Measurements from ENCODE around the gene TSPAN9.
A peak's percentile ranks its signal among the peaks of the same experiment; 100 is the strongest.

Gene TSPAN9

DNA sequence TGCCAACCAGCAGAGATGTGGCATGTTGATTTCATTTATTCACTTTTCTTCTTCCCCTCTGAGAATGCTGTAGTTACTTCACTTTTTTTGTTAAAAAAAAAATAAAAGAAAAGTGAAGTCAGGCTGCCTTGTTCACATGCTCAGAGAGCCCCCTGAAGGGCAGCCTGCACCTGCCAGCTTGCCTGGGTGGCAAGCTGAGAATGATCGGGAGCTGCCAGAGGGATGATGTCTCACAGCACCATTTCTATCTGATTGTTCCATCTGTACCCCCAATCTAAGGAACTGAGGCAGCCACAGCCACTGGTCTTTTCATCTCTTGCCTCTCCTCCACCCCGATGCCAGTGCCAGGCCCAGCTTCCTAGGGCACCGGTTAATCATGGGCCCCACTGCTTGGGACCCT is 118.2 kb downstream of the TSPAN9 start:
- no peak for DNase-seq

DNA sequence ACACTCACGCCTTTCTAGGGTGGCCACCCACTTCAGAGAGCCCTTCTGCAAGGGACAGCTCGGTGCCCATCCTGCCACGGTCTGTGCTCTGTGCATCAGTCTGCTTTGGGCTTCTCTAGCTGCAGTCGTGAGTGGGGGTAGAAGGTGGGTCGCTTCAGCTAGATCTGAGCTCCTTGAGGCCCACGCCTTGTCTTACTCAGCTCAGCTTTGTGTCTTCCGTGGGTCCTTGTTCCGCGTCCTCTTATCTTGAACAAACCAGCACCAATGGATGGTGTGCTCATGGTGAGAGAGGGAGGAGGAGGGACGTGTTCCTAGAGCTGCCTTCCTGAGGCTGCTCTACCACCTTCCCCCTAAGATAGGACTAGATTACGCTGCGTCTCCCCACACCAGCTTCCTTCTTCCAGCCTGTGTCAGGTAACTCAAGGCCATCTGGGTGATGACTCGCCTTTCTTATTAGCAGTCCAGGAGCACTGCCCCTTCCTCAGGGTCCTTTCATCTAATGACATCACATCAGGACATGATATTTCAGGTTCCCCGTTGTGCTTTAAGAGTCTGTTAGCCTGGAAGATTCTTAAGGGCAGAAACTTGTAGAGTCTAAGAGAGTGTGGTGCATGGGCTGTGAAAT is 118.8 kb downstream of the TSPAN9 start:
- no peak for DNase-seq

DNA sequence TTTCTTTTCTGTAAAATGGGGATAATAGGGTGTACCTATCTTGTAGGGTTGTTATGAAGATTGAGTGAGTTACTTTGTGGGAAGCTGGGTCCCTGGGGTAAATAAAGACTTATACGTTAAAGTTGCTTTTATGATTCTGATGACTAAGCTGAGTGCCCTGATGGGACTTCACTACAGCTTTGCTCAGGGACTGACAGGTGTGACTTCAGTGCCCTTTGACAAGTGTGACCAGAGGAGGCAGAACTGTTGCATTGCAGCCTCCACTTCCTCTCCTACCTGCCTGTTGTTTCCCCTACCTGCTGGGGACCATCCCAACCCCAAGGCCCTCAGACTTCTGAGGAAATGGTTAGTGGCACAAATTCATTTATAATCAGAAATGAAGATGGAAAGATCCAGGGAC is 119.3 kb downstream of the TSPAN9 start:
- DNase-seq: no peak

DNA sequence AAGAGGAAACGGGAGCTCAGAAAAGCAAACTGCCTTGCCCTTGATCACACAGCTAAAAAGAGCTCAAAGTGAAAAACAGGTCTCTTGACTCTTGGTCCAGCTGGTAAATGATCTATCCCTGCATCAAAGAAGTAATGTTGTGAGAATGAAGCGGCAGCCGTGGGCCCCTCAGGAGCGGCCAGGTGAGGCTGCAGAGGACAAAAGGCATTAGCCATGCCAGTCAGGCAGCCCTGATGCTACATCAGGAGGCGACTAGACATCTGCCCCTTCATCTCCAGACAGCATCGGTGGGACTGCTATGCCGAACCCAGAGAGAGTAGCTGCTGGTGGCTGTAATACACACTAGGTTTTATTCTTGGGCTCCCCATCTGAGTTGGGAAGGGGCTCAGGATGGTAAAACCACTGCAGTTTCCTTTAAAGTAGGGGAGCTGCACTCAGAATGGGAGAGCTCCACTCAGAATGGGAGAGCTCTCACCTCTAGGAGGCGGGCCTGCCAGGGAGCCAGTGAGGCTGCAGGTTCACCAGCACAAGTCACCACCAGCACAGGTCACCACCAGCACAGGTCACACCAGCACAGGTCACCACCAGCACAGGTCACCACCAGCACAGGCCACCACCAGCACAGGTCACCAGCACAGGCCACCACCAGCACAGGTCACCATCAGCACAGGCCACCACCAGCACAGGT is 120.1 kb downstream of the TSPAN9 start:
- no peak for DNase-seq

DNA sequence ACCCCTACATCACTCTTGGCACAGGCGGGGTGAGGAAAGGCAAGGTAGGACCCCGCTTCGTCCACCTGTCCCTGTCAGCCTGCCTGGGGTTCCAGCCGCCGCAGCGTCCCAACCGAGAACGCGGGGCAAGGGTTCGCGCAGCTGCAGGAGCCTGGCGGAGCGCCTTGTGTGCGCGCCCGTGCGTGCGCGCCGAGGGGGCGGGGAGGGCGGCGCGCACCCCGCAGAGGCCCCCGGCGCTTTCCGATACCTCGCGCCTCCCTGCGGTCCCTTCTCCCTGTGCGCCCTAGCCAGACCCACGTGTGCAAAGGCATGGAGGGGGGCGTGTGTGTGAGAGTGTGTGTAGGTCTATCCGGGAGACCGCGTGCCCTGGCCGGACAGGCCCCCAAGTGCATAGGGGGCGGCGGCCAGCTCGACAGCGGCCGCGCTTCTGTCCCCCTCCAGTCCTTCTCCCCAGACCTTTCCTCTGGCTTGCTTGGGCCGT is 122.4 kb downstream of the TSPAN9 start:
- DNase-seq: no peak

DNA sequence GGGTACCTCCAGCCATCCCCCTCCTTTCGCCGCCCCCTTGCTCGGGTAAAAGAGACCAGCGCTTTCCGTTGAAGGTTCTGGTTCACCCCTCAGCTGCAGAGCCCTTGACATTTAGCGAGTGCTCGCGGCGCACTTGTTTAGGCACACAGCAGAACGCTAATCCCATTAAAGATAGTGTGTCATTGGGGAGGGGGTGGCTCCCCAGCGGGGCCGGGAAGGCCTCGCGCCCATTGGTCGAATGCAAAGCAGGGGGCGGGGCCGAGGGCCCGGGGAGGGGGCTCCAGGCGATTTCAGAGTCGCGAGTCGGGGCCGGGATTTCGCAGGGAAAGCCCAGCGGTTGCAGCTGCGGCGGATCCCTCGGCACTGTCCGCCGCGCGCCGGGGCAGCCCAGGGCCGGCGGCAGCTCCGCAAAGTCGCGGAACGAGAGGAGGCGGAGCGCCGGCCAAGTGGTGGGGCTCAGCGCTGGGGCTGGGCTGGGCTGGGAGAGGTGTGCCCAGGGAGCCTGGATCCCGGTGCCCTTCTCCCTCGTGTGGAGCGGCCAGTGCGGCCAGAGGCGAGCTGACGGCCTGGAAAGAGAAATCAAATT is 122.9 kb downstream of the TSPAN9 start:
- DNase-seq: no peak

DNA sequence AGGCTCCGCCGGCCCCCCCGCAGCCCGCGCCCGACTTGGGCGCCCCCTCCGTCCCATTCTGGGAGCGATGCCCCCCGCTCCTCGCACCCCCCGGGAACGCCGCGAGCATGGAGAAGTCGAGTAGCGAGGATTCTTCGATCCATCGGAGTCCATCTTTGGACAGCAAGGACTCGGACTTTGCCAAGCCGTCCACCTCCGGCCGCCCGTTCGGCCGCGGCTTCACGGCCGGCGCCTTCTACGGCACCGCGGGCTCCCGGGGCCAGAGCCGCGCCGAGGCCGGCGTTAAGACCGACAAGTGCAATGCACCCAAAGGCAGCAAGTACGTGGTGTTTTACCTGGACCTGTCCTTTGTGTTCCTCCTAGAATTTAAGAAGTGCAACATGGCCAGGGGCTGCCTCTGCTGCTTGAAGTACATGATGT is 123.6 kb downstream of the TSPAN9 start:
- DNase-seq: no peak

DNA sequence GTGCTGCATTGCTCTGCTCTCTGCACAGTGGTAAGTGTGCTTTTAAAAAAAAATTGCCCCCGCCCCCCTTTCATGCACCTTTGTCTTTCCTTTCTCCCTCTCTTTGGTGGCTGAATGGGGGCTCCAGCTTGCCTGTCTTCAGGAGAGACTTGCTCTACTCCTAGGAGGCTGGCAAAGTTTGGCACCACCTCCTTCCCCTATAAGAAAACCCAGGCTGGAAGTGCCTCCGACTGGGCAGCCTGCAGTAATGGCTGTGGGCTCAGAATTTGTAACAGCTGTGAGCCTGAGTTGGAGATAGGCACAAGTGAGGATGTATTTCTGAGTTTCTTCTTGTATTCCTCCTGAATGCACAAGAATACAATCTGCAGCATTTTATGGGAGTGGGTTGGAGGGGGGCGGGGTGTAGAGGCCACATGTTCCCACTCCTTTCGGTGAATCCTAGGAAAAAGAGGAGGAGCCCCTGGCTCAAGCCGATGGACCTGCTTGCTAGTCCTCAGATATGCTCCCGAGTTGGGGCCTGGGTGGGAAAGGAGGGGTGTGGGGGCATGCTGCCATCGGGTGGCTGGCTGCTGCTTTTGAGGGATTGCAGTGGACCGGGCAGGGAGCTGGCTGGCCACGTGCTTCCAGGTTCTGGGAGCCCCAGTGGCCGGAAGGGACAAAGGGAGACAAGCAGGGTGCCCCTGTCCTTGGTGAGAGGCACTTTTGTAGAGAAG is 124.3 kb downstream of the TSPAN9 start:
- no peak for DNase-seq

DNA sequence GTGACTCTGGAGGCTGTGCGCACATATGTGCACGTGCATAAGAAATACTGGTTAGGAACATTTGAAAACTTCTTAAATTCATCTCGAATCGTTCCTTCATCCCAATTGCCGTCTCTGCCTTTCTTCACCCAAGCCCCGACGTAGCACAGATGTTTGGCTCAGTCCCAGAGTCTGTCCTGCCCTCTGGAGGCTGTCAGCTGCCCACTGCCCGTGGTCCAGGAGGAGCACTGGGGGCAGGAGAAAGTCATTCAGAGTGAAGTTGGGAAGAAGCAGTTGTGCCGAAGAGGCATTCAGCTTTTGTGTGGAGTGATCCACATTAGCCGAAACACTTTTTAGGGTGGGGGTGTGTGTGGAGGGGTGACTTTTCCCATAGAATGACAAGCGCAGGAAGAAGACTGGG is 124.9 kb downstream of the TSPAN9 start:
- no peak for DNase-seq

DNA sequence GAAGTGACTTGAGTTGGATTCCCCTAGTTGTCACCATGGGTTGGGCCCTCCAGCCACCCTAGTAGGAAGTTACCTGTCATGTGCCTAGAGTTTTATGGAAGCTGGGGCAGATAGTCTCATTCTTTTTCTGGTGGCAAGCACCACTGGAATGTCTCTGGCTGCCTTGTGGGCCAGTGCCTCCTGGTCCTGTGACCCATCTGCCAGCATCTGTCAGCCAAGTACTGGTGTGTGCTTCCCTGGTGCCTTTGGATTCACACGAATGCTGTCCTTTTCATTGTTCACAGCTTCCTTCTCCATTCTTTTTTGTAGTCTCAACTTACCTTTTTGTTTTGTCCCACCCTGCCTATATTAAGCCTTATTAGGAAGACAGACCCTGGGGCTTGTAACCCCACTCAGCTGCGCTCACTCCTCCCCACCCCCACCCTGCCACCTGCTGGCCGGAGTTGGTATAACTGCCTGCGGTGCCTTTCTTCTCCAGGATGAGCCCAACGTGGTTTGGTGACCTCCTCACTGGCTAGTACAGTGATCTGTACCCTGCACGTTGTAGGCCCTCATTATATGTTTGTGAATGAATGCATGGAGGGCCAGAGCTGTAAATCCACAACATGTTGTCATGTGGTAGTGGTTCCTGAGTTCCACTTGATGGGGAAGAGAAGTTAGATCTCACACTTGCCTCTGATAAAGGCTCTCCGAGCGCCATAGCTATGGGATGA is 125.7 kb downstream of the TSPAN9 start:
- DNase-seq: peak; percentile 24

DNA sequence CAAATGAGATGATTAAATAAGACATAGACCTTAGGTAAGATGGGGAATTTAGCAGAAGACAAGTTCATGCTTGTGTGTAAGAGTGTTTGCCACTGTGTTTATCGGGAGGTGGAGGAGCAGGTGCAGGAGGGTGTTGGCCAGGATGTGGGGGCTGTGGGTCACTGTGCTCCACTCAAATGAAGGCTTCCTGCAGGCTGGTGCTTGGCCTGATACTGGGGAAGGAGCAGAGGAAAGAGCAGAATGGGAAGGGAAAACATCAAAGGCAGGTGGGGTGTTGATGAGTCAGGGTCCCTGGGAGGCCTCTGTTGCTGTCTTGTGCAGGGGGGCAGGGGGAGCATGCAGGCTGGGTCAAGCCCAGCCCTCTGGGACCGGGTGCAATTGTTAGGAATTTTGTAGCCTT is 126.5 kb downstream of the TSPAN9 start:
- no peak for DNase-seq

DNA sequence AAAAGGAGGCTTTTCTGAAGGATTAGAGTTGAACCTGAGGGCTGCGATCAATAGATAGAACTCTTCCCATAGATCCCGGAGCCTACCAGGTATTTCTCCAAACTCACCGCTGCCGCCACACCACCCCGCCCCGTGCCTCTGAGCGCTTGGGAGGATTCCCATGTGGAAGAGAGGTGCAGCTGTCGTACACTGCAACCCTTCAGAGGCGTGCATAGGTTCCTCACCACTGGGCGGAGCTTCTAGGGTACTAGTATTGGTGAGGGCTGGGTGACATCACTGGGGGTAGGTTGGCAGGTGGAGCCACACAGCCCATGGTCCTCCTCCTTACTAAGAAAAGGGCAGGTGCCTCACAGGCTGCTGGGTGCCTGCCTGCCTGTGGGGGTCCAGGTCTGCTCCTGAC is 127.0 kb downstream of the TSPAN9 start:
- no peak for DNase-seq

DNA sequence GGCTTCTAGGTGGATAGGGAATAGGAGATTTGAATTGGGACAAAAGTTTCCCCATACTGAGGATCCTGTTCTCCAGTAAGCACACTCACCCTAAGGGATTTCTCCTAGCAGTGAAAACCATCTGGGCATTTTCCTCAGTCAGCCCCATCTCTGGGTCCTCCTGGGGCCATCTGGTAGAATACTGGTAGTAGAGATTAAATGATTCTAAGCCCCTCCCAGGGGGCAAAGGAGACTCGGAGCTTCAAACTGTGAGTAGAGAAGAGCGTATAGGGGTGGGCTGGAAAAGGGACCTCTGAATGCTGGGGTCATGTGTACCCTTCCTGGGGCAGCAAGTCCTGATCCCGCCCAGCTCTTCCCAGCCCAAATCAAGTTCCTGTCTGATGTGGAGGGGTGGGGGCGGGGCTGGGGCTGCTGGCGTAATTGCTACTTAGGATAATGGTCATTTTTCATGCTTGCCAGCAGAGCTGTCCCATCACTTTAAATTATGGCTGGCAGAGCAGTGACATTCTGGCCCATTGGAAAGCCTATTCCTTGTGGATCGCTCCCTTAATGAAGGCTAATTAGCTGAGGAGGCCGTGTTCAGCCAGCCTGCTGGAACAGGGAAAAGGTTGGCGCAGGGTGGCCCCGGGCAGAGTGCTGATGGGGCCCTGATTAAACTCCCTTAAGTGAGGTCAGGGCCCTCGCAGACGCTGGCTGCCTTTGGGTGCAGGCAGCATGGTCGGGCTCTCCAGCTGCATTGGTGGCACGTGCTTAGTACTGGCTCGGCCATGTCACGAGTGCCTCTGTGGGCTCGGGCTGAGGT is 127.8 kb downstream of the TSPAN9 start:
- DNase-seq: no peak

DNA sequence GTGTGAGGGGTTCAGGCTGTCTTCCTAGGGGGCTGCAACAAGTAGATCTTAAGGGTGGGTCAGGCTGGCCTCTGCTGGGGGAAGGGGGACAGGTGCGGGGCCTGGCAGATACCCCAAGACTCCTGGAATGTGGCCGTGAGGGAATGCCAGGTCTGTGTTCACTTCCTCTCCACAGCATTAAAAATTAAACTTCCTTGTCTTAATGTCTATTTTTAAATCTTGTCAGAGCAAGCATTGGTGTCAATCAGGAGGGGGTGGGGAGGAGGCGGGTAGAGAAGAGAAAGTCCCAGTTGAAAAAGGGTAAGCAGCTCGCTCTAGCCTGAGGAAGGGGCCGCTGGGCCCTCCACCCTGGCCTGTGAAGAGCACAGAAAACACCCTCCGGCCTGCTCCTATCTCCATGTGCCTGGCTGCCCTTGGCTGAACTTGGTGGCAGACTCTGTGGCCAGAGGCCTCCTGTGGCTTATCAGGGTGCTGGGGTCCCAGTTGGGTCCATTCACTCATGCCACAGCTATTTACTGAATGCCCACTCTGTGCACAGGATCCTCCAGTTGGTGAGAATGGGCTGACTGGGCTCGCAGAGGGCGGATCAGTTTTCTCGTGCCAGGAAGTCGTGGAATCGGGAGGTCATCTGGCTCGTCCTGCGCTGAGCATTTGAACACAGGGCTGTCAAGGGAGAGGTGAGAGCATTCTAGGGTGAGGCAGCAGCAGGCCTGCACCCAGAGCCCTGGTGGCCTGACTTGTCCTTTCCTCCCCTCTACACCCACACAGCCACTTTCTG is 128.8 kb downstream of the TSPAN9 start:
- no peak for DNase-seq

DNA sequence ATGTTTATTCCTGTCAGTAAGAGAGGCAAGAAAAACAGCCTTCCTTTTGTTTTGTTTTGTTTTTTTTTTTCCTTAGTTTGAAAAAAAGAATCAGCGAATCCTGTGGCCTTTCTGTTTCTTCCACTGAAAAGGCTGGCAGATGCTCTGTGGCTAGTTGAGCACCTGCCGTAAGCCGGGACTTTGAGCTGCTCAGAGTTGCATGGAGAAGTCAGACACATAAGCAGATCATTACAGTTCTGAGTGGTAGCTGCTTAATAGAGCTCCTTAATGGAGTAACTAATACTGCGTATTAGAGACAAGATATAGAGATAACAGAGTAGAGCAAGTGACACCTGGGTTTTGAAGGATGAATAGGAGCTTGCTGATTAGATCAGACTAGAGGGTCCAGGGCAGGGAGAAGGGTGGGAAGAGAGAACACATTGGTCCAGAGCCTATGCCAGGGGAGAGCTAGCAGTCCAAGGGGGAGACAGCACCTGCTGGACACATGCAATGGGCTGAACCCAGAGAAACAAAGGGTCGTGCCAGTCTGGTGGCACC is 129.4 kb downstream of the TSPAN9 start:
- DNase-seq: no peak

DNA sequence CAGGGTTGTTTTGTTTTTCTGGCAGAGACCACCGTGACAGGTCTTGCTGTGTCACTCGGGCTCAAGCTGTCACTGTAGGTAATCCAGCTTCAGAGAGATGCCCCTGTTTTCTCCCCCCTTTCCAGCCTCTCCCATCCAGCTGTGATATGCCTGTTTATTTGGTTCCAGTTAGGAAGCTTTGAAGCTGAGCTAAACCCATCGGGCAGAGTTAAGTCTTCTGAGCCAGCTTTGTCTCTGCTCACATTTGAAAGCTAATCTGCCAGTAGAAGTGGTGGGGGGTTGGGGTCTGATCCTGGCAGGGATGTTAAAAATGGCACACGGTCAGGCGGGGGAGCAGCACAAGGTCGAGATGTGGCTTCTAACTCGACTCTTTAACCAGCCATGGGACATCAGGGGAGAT is 130.0 kb downstream of the TSPAN9 start:
- DNase-seq: no peak

DNA sequence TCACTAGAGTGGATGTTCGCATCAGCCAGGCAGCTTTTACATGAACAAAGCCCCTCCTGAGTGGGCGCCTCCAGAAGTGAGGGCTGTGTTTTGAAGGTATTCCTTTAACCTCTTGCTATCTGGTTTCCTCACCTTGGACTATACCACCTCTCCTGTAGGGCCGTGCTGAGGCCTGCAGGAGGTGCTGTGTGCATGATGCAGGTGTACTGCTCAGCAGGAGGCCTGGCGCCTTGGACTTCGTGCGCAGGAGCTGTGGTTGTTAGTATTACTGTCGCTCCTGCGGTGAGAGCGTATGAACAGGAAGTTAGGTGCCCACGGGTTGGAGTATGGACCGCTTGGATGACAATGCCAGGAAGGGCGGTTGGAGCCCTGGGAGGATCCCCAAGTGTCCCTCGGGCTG is 130.7 kb downstream of the TSPAN9 start:
- DNase-seq: no peak

DNA sequence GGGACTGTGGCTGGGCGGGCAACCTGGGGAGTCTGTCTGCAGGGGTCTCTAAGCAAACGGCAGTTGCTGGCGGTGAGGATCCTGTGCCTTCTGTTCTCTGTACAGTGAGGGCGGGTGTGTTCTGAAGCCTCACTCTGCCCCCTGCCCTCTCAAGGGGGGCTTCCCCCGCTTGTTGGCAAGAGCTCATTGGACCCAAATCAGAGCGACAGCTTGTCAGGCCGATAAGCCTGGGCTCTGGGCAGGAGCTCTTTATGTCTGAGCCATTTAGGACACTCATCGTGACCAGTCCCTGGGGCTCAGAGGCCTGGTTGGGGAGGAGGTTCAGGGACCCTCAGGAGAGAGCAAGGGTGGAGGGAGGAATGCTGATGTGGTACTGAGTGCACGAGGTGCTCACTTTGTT is 136.0 kb downstream of the TSPAN9 start:
- no peak for DNase-seq

DNA sequence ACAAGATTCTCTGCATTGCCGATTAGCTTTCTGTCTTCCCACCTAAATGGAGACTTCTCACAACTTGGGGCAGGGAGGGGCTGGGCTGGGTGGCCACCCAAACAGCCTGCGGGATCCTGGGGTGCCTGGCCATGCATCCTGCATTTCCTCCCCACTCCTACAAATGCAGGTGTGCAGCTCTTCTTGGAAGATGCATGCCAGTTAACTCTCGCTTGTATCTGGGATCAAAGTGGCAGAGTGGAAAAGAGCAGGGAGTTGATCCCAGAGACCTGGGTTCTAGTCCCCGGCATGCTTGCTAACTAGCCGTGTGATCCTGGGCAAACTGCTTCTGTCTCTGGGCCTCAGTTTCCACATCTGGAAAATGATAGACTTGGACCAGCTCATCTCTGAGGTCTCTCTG is 136.6 kb downstream of the TSPAN9 start:
- no peak for DNase-seq

DNA sequence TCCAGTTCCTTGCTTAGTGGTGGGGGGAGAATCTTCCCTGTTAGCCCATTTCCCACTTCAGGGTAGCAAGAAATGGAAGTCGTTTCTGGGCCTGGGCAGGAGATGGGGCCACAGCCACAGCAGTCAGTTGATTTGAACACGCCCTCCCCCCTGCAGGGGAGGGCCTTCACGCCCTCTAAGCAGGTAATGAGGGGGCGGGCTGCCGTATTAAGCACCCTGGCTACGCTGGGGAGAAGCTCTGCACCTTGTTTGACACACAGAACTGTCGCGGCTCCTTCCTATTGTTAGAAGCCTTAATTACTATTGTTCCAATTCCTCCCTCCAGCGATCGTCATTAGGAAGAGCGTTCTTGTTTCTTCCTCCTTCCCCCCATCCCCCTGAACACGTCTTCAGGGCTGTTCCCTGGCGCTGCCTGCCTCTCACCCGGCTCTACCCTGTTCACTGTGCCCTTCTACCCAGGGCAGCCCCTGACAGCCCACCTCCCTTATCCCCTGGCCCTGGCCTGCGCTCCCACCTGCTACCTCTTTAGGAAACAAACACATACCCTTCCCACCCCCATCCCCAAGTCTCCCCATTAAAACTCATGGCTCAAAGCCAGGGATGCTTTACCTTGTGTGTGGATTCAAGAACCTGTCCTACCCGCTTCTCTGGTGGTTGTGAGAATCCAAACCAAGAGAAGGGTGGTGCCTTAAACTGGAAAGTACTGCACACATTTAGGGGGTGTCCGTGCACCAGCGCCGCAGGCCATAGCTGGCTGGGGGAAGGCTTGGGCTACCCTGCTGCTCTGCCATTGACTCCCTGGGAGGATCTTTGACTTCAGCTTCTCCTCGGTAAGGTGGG is 137.6 kb downstream of the TSPAN9 start:
- no peak for DNase-seq
